Dermis microvascular lymphatic vessel endothelial cell (primary cell): ENCODE measurements around the gene CLCNKB. TPM values are rescaled to one million over a fixed set of nuclear protein-coding genes. Genes with fewer than 3 reads are reported as not detected.
"Not testable (repeated sequence)": the region's sequence is repeated elsewhere in the genome, so short reads cannot be mapped to it uniquely, and the experiment has no call there.

Experiments
- DNase-seq, 2 donors: peaks; one replicate each; pipeline versions ENCODE4 v3.0.0 to v3.0.0-alpha.2; 2010; ENCODE audit warnings: low read depth in 2 of 2
- total RNA-seq: library from RNA; depleted of rRNA; stranded (reverse); fragments of >200 nt; gene quantifications from 2 replicates; pipeline ENCODE4 v1.2.1, GENCODE V29; 2014

Gene CLCNKB
- total RNA-seq, 1 donor from 2014 or later = under 0.01 TPM

DNA sequence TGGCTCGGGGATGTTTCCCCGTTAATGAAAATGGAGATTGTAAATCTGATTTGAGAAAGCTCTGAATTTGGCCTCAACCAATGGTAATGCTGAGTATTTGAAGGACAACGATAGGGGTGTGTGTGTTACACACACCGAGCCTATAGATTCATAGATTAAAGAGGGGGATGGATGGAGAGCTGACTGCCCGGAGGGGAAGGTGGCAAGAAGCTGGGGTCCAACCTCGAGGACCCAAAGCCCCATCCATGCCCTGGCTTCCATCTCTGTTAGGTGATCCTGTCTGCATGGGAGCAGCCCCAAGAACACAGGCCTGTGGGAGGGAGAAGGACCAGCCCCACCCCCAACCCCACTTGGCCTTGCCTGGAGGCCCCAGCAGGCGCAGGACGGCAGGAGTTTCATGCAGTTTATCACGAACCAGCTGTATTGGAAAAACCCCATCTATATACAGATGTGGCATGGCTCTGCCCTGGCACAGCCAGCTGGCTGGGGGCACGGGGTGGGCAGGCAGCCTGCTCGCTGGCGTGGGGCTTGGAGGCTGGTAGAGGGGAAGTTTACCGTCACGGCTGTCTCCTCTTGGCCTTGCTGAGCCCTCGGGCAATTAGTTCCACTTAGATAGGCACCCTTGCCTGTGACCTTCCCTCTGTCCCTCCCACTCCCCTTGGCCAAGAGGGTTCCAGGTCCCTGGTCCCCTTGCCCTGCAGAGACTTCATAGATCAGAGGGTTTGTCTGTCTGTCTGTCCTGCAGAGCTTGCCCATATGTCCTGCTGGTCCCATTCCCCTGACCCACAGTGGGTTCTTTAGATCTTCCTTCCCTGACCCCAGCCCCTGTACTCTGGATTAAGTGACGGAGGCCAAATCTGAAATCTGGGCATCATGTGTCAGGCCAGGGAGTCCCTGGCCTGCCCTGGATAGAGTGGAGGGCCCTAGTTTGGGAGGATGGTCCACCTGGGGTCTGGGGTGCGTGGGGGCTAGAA lies 28.8 kb upstream of the CLCNKB start:
- no peak for DNase-seq

DNA sequence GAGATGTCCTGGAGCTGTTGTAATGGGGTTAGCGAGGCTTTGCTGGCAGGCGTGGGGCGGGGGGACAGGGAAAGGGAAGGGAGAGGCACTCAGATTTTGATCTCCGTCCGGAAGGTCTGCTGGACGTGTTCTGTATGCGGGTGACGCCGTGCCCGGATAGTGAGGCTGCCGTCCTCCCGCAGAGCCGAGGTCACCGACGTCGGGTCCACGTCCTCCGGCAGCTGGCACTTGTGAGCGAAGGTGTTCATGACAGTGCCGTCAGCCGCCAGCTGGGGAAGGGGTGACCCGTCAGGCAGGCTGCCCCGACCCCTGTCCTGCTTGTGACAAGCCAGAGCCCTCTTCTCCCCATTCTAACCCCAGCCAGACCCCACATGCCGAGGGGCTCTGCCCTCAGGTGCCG lies 28.1 kb upstream of the CLCNKB start:
- no peak for DNase-seq

DNA sequence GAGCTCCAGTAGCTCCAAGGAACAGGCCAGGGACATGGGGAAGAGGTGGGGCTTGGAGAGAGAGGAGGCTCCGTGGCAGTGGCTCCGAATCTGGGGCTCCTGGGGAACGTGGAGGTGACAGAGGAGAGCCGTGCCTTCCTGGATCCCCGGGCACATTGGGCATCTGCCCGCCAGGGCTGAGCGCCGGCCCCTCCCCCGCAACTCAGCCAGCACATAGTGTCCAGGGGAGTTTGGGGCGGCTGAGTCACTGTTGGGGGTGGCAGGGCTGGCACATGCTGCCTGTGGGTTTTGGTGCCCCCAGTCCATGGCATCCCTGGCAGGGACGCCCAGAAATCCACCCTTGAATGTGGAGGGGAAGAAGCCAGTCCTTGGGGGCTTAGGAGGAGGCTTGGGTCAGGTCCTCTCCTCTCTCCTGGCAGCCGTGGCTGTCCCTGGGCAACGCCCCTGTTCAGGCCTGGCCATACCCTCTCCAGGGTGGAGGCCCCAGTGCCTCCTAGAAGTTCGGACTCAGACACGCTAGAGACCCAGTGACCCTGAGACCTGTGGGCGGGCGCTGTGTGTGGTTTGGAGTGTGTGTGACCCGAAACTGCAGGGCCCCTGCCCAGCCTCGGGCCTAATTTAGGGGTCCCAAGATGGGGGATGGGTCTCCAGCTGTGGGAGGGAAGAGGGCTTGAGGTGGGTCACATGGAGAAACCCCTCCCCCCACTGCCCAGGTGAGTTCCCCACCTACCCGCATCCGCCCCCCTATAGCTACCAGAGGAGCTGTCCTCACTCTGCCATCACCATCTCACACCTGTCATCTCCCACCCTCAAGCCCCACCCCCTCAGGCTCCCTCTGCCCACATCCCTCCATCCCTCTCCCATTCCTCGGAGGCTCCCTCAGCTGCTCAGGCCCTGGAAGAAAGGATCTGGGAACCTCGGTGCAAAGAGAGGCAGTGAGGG lies 27.4 kb upstream of the CLCNKB start:
- DNase-seq = no peak

DNA sequence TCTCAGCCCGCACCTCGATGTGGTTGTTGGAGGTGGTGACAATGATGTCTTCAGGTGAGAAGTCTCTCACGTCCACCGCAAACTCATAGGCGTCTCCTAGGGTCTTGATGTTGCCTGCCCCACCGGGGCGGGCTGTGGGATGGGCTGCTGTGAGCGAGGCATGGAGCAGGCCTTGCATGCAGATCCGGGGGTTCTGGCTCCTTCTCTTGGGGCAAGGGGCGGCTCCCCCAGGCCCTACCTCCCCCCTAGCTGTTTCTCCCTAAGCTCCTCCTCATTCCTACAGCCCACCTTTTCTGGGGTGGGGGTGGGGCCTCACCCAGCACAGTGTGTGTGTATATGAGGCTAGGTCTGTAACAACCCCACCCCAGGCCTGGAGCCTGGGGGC lies 26.5 kb upstream of the CLCNKB start:
- no peak for DNase-seq

DNA sequence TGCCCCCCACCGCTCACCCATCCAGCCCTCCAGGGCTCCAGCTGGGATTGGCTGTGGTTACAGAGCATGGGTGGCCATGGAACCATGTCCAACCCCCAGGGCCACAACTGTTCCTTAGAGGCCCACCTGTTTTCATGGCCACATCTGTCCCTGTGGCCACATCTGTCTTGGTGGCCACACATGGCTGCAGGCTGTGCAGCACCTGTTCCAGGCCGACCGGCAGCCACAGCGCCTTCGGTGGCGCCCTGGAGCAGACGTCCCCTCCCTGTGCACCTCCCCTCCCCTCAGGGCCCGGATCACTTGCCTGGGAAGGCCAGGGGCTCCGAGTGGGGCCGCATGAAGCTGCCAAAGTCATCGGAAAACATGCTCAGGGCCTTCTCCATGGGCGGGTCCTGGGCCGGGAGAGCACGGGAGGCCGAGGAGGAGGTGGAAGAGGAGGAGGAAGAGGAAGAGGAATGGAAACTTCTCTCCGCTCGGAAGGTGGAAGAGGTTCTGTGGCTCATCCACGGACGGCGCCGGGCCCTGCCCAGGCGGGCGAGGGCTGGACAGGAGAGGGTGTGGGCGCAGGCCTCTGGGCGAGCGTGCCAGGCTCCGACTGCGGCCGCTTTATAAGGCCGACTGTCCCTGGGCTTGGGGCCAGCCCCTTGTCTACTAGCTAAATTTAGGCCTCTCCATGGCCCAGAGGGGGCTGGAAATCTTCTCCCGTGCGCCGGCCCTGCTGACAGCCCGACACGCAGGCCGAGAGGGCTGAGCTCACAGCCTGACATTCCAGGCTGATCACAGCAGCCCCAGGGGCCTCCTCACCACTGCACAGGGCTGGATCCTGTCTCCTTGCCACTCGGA lies 25.9 kb upstream of the CLCNKB start, which contains the start of gene HSPB7:
TSS of gene HSPB7 (minus strand) at position 583 of the 843 bp plus-strand sequence. CDS start at position 503, 80 bp downstream.
- DNase-seq = no peak

DNA sequence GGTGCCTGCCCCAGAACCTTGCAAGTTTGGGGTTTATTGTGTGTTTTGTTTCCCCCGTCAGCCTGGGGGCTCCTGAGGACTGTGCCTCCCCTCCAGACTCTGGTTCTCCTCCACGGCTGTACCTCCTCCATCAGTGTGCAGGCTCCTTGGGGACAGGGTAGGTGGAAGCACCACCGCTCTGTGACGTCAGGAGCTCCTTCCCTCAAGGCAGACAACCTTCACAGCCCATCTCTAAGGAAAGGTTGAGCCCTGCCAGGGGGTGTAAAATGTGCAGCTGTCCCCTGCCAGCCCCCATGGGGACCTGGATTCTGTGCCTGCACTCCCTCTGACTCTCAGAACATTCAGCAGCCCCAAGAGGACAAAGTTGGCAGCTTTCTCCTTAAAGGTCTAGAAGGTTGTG lies 25.3 kb upstream of the CLCNKB start:
- DNase-seq = no peak

DNA sequence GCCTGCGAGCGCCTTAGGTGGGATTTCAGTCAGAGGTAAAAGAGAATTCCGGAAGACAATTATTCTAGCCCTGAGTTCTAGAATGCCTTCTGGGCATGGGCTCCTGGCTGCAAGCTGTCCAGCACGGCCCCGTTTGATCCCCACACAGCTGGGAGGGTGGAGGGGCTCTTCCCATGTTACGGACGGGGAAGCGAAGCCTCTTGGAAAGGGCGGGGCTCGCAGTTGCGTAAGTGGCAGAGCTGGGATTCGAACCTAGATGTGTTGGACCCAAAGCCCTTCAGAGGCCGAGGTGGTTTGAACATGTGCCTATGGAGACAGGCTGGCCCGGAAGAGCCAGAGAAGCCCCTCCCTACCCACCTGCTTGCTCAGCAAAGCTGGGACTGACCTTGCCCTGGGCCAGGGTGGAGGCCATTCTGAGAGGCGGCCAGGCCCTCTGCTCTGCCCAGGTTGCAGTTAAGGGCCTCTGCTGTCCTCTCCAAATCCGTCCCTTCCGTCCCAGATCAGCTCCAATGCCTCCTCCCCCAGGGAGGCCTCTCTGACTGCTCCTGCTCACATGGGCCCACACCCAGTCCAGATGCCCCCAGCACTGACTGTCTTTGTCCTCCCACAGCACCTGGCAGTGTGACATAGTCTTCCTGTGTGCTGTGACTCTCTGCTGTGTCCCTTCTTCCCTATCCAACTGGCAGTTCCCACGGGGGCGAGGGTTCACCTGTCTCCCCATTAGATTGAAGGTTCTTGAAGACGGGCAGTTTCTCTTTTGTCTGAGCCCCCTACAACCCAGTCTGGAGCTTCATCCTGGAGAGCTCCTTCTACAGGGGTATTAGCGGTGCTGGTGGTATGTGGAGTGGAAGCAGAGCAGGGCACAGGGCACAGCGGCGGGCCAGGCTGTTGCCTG lies 24.6 kb upstream of the CLCNKB start:
- no peak for DNase-seq

DNA sequence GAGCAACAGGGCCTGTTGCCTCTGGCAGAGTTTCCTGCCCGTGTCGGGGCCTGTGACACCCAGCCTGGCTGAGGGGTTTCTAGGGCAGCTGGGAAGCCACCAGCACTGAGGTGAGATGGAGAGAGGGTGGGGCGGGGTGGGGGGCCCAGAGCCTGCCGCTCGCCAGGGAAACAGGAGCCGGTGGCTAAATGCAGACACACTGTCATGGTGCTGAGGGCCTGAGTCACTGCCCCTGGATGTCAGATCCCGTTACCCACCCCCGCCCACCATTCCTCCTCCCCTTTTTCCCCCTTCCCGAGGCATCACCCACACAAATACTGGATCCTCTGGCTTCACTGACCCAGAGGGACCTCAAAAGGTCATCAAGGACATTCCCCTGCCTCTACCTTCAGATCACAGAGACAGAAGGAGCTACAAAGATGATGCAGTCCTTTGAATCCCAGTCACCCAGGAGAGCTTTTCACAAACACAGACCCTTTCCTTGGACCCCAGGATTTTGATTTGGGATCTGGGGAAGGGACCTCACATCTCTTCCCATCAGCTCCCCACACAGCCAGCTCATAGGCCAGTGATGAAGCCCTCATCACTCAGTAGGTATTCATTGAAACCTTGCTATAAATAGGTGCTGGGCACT lies 23.8 kb upstream of the CLCNKB start:
- DNase-seq = no peak

DNA sequence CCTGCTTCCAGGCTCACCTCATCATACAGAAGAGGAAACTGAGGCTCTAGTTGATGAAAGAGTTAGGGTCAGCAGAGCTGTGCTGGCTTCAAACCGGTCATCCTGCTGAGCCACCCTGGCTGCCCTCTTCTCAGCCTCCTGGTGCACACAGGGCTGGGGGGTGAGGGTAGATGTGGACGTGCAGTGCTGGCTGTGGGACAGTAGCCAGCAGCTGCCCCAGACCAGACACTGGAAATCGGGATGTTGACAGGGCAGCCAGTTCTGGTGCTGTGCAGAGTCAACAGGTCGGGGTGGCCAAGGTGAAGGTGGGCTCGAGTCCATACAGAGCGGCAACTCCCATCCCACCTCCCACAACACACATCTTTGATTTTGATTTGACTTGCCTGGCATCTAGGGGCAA lies 23.3 kb upstream of the CLCNKB start:
- no peak for DNase-seq

DNA sequence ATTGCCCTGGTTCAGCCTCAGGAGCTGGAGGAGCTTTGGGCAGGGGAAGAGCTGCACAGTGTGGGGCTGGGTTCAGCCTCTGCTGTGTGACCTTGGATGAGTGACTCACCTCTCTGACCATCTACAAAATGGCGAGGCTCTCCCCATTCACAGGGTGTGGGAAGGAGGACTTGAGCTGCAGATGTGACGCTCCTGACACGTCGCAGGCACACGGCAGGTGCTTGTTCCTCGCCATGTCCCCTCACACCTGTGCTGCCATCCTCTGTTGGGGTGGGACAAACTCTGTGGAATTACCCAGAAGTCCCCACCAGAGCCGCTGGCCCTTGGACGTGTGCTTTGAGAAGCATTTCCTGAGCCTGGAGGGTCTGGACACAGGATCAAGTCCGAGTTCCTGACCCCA lies 22.7 kb upstream of the CLCNKB start:
- not testable (repeated sequence) for DNase-seq

DNA sequence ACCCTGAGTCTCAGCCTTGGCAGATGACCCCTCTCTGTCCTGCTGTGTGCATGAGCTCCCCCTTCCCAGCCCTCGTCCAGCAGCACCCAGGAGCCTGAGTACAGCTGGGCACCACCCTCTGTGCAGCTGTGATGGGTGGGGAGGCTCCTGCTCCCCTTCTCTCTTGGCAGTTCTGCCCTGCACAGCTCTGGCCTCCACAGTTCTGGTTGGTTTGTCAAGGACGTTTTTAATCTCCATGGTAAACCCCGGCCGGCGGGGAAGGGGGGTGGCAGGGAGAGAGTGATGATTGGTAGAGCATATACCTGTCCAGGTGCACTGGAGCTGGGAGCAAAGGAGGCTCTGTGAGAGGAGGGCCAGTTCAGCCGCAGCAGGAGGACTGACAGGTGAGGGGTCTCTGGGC lies 21.9 kb upstream of the CLCNKB start, which contains the start of gene CLCNKA:
TSS of gene CLCNKA (plus strand) at position 356 of the 400 bp plus-strand sequence. CDS start 584 bp downstream, outside the sequence.
- DNase-seq = no peak

DNA sequence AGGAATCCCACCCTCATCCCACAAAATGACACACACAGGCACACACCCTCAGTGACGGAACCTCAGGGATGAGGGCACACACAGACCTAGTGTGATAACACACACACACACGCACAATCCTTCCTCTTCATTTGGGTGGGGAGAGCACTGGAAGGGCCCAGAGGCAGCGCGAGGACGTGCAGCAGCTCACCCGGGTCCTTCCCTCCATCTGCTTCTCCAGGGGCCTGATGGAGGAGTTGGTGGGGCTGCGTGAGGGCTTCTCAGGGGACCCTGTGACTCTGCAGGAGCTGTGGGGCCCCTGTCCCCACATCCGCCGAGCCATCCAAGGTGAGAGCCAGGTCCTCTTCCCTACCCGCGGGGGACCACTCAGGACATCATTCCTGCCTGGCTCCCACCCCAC lies 21.2 kb upstream of the CLCNKB start:
- no peak for DNase-seq

DNA sequence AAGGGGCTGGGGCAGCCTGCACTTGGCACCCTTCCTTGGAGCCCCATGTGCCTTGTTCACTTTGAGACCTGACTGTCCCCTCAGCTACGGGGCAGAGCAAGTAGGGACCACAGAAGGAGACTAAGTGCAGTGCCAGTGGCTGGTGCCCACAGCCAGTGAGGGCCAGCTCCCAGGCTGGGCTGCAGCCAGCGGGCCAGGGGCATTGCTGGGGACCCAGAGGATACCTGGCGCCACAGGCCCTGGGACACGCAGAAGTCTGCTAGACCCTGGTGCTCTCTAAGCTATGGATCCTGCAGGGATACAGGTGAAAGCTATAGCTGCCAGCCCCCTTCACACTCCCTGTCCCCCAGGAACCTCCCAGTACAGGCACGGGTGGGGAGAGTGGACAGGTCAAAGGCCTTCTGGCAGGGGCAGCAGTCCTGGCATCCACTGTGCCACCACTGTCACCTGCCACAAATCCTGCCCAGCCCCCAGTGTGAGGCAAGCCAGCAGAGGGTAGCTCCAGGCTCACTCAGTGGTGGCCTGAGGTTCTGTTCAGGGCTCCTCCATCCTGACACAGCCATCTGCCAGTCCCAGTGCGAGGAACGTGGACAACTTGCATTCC lies 20.4 kb upstream of the CLCNKB start:
- no peak for DNase-seq

DNA sequence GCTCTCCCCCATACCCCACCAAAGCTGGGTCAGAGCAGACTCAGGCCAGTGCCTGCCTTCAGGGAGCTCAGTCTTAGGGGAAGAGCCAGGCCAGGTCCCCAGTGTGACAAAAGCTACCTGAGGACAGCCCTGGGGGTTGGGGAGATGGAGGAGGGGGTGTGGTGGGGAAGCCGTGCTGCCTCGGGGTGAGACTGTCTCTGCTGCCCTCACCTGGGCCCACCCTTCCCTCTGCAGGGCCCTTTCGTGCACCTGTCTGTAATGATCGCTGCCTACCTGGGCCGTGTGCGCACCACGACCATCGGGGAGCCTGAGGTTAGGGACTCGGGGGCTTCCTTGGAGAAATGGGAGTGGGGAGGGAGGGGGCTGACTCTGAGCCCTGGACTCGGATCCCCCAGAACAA lies 17.3 kb upstream of the CLCNKB start:
- not testable (repeated sequence) for DNase-seq

DNA sequence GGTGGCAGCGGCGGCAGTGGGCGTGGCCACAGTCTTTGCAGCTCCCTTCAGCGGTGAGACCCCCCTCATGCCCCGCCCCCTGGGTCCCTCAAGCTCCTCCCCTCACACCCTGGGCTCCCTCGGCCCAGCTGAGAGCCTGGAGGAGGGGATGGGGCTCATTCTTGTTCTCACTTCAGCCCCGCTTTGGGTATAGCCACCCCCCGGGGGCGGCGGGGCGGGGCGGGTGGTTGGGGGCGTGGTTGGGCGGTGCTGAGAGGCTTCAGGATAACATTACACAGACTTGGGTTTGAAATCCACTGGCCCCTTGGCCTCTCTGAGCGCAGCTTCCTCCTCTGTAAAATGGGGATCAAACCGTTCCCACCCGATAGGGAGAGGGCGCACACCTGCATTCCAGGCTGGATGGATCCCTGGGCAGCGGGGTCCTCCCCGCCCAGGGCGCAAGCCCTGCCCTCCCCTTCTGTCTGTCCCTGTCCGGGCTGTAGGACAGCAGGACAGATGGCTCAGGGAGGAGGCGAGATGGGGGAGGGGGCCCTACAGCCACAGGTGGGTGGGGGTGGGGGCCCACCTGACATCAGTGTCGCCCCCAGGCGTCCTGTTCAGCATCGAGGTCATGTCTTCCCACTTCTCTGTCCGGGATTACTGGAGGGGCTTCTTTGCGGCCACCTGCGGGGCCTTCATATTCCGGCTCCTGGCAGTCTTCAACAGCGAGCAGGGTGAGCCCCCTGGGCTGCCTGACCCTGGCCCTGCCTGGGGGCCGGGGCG lies 16.7 kb upstream of the CLCNKB start:
- peak in 1 of 2 donors; percentile 12 for DNase-seq

DNA sequence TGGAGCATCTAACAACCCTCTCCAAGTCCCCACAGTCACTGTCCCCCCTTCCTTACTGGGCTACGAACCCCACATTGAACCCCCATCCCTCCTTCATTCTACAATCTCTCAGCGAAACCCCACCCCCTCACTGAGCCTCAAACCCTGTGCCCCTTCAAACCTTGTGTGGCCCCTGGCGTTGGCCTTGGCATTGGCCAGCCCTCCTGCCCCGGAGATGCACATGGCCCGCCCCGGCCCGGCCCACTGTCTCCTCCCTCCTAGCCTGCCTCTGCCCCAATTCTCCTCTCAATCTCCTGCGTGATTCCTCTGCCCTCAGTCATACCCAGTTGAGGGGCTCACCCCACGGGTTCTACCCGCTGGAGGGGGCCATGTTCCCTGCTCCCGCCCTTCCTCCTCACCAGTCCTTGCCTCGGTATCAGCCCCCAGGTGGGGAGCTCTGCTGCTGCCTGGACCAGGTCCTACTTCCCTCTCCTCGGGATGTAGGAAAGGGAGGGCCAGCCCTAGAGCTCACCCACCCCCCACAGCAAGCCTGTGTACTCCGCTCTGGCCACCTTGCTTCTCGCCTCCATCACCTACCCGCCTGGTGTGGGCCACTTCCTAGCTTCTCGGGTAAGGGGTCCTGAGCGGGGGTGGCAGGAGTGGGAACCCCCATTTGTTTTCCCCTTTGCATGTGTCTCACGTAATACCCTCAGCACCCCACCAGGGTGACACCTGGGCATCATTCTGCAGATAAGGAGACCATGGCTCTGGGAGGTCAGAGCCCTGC lies 15.2 kb upstream of the CLCNKB start:
- DNase-seq = no peak

DNA sequence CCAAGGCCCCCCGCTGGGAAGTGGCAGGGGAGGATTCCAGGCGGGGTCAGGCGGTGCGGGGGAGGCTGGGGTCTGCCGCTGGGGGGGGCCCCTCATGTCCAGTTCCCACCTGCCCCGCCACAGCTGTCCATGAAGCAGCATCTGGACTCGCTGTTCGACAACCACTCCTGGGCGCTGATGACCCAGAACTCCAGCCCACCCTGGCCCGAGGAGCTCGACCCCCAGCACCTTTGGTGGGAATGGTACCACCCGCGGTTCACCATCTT lies 14.6 kb upstream of the CLCNKB start:
- DNase-seq = not testable (repeated sequence)

DNA sequence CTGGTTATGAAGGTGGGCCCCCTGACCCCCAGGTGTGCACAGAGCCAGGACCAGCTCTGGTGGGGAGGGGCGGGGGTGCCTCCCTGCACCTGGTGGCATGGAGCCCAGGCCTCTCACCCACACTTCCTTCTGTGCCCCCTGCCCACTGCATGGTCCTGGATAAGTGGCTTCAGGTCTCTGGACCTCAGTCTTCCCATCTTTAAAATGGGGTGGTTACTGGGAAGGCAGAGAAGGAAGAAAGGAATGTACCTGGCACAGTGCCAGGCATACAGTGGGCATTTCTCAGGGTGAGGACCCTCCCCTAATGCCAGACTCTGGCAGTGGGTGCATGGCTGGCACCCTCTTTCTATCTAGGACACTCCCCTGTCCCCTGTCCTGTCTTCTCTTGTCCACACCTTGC lies 14.3 kb upstream of the CLCNKB start:
- no peak for DNase-seq
